ENCODE data around the gene KCNJ4.
"Not testable (repeated sequence)": the region's sequence is repeated elsewhere in the genome, so short reads cannot be mapped to it uniquely, and the experiment has no call there.

Gene KCNJ4

DNA sequence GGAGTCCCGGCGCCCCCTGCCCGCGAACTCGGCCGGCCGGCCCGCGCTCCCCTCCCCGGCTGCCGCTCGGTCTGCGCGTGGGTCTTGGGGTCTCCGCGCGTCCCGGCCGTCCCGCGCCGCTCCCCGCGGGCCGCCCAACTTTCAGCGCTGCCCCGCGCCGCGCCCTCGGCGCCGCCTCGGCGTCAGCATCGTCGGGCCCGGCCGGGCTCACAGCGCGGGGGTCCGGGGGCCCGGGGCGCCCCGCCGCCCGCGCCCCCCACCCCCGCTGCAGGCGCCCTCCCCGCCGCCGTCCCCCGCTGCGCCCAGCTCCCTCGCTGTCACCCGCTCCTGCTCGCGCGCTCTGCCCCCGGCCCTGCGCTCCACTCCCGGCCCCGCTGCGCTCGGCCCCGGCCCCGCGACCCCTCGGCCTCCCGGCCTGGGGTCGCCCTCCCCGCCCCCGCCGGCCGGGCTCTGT lies at the start of gene KCNJ4:
KCNJ4 (minus strand) TSS at position 124 of the 454 bp plus-strand sequence. CDS start 27,067 bp downstream, outside the sequence.
- DNase-seq: no peak

DNA sequence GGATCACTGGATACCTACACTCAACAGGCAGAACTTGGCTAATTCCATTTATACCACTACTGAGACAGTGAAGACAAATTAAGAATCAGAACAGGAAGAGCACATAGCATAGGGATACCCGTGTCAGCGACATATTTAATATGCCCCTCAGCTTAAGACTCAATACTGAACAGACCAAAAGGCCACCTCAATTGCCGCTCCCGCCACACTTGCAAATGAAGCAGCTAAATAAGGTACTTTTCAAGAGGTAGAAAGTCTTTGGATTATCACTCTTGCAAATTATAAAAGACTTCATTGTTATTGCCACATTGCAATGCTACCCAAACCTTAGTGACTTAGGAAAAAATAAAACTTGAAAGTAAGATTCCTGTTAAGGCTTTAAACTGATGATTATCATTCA lies 48.0 kb upstream of the KCNJ4 start:
- no peak for DNase-seq

DNA sequence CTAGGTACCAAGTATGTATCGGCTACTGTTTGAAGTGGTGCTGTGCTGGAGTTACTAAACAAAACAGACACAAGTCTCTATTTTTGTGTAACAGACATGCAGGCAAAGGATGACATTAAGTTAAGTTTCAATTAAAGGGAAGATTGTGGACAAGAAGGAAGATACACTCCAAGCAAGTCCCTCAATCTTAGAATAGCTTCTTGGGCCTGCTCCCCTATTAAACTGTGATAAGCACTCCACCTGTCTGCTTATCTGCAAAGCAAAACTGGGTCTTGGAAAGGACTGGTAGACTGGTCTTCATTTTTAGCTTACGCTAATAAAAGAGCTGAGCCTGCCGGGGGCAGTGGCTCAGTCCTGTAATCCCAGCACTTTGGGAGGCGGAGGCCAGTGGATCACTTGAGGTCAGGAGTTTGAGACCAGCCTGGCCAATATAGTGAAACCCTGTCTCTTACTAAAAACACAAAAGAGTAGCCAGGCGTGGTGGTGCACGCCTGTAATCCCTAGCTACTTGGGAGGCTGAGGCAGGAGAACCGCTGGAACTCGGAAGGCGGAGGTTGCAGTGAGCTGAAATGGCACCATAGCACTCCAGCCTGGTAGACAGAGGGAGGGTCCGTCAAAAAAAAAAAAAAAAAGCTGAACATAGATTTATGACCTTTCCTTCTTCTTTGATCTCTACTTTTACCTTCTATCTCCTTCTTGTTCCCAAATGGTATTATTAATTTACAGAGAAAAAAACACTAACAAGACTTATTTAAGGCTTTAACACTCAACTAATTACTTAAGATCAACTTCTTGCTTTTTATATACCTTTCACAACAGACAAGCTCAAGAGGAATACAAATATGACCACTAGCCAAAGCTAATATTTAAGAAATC lies 47.0 kb upstream of the KCNJ4 start:
- DNase-seq: no peak

DNA sequence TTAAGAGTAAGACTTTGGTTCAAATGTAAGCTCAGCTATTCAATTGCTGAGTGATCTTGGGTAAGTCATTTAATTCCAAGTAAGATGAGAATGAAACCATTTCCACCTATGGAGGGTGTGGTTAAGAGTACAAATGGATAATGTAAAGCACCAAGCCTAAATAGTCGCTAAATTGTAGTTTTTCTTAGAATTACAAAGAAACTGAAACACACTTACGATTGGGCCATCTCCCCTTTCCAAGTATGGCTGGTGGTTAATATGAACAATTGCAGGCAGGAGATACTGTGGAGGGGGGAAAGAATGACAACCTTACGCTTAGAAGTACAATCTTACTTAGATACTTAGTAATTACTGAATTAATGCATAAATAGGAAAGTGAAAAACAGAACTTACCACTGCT lies 42.9 kb upstream of the KCNJ4 start:
- DNase-seq: no peak

DNA sequence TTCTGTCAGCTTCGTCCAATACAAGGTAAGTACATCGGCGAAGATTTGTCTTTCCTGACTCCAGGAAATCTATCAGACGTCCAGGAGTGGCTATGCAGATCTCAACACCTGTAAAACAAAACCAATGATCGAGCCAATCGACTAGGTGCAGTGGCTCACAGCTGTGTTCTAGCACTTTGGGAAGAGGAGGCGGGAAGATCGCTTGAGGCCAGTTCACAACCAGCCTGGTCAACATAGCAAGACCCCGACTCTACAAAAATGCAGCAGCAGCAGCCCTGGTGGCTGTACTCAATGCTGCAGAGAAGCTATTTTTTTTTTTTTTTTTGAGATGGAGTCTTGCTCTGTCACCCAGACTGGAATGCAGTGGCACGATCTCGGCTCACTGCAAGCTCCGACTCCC lies 39.9 kb upstream of the KCNJ4 start:
- DNase-seq: no peak

DNA sequence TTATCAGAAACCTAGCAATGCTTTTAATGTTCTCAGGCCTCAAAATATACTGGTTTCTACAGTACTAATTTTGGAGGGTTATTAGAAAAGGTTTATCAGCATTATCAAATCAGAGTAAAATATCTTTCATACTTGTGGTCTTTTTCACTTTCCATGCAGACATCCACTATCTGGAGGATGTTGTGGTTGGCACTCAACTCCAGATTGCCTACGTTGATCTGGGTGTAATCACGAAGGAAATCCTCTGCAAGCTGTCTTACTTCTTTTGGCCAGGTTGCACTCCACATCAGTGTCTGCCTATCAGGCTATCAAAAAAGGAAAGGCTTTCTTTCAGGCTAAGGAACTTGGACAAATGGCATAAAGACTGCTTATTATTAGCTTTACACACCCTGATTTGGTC lies 39.5 kb upstream of the KCNJ4 start:
- no peak for DNase-seq

DNA sequence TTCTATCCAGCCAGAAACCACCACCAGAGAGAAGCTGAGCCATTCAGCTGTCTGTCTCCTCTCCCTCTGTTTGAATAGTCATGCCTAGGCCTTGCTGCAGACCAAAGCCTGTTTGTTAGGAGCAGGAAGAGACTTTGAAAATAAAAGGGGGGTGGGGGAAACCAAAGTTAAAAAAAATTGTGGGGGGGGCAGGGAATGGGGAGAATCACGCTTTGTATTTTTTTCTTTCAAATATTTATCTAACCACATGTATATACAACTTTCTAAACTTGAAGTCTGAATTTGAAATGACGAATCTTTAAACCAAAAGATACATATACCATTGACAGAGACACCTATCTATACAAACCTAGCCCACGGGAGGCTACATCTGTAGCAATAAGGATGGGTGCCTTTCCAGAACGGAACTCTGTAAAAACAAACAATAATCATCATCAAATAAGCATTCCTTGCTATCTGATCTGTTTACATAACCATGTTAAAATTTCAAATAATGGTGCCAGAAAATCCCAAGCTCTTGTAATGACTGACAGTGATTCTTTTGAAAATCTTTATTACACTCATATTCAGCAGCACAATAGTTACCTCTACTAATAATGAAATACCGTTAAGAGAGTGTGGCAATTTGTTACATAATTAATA lies 36.8 kb upstream of the KCNJ4 start:
- DNase-seq: no peak

DNA sequence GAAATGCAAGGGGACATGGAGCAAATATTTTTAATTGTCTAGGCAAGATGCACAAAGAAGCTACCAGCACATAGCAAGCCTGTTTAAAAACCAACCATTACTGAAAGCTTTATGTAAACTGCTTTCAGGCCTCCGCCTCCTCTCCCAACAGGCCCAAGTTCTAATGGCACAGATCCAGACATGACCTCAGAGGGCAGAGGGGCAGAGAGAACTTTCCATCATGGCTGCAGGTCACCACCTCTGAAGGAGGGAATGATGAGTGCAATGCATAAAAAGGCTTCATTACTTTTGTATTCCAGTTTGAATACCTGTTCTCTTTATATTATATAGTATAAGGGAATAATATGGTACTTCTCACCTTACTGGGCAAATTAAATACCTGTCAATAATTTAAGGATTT lies 35.9 kb upstream of the KCNJ4 start:
- no peak for DNase-seq

DNA sequence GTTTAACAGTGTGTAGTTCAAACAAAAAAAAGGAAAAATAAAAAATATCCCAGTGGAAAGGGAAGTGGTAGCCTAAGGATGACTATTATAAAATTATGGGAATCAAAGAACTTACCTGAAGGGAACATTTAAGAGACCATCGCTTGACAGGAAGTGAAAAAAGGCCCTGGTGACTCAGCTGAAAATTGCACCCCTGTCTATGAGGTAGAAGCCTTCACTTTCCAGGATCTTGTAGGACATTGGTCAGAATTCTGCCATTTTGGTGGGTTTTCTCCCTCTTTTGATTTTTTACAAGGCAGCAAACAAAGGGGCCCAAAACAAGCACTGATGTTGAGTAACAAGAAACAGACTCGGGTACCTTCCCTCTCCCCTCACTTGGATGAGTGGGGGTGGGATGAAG lies 35.5 kb upstream of the KCNJ4 start:
- no peak for DNase-seq

DNA sequence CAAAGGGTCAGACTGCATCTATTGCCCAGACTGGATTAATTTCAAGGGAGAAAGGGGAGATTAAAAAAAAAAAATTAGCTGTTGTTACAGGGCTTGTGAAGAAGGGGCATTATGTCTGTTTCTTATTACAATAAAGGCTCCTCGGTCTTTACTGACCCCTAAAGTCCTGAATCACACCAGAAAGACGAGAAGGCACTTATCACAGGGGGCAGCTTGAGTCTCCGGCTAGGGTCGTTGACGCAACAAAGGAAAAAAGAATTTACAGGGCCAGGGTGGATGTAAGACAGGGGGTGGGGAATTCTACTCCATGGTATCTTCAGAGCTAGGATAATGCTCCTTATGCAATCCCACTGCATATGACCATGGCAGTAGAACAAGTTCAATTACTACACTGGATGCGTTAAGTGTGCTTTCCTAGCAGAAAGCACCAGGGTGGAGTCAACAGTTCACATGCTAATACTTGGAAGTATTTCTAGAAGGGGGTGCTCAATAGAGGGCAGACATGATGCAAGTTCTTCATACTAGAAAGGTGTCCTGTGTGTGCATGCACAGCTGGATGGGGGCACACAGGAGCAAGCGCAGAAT lies 34.7 kb upstream of the KCNJ4 start:
- DNase-seq: no peak

DNA sequence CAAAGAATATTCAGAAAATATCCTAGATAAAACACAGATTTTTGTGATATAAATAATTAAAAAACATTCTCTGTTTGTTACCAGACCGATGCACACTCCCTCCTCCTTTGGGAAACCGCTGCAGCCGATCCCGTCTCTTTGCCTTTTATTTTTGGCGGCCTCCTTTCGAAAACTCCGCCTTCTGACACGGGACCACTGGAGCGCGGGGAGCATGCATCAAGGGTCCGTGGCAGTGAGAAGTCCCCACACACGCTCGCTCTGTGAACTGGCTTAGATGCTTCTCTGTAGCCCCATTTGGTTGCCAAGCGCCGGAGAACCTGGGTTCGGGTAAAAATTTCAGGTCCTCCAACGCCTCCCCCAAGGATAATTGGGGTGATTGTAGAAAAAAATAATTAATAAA lies 34.1 kb upstream of the KCNJ4 start:
- DNase-seq: no peak

DNA sequence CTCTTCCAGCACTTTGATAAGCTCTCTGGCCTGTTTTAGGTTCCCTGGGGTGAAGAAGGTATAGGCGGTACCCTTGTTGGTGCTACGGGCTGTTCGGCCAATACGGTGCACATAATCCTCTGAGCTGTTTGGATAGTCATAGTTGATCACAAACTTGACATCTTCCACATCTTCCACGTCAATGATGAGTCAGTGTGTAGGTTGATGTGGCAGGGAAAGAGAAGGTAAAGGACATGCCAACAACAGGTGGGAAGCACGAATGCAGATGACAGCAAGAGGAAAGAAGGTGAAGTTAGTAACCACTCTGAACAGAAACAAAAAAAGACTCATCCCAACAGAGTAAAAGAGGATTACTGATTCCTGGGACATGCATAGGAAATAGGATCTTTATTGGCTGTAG lies 32.9 kb upstream of the KCNJ4 start:
- DNase-seq: no peak

DNA sequence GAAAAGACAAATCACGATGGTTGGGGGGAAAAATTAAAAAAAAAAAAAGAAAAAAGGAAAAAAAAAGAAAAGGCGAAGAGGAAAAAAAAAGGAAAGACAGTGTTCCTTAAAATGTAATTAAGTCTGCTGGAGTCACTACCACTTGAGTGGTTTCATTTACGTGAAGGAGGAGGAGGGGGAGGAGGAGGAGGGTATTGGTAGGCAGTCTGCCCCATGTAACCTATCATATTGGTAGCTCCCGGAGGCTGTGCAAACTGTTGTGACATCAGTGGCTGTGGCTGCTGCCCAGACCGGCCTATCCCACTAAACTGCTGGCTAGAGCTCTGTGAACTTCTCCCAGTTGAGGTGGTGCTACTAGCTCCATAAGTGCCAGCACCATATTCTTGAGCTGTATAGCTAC lies 30.8 kb upstream of the KCNJ4 start:
- DNase-seq: no peak

DNA sequence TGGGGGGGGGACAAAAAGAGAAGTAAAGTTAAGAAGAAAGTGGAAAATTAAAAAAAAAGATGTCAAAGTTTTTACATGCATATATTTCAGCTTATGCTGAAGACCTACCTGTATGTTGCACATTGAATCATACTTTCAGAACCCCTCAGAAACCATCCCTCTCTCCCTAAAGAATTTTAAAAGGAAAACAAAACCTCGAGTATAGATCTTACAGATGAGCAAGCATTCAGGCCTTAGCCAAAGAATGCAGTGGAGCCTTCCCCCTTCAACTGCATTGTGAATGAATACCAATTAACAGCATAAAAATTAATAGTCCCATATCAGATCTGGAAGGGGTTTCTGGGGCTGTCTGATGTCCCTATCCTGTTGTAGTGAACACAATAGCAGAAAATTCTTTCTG lies 29.2 kb upstream of the KCNJ4 start:
- DNase-seq: no peak

DNA sequence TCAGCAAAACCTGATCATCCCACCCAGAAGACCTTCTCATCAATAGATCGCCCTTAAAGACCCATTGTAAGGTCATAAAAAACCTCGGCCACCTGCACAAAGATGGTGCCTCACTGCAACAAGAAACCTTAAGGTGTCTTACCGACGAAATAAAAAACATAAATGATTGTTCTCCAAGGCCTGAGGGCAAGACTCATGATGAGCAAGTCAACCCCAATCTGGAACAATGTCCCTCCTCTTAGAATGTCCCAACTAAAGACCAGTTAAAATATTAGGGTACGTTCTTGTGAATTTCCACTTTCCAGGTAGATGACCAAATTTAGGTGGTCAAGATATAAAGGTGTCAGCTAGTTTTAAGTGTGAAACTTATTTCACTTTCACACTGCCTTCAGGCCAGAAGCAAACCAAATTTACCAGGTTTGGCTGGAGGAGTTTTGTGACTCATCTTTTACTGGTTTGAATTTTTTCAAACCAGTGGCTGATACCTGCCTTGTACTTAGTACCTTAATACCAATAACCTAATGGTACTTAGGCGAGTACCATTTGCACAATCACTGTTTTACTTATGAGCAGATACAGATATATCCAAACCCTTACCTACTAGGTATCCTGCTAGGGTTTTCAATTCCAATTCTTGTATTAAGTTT lies 27.8 kb upstream of the KCNJ4 start:
- no peak for DNase-seq

DNA sequence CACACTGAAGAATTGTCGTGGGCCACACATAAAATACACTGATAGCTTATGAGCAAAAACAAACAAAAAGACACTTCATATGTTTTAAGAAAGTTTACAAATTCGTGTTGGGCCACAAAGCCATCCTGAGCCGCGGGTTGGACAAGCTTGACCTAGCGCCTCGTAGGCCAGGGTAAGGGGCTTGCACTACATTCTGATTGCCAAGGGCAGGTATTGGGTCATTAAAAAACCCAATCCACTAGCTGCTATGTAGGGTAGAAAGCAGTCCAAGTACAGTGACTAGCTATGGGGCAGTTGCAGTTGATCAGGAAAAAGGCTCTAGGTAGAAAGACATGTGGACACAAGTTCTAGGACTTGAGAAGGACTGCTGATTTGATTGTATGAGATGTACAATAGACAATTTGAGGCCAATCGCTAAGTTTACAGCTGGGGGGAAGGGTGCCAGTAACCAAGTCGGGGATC lies 26.9 kb upstream of the KCNJ4 start:
- DNase-seq: no peak

DNA sequence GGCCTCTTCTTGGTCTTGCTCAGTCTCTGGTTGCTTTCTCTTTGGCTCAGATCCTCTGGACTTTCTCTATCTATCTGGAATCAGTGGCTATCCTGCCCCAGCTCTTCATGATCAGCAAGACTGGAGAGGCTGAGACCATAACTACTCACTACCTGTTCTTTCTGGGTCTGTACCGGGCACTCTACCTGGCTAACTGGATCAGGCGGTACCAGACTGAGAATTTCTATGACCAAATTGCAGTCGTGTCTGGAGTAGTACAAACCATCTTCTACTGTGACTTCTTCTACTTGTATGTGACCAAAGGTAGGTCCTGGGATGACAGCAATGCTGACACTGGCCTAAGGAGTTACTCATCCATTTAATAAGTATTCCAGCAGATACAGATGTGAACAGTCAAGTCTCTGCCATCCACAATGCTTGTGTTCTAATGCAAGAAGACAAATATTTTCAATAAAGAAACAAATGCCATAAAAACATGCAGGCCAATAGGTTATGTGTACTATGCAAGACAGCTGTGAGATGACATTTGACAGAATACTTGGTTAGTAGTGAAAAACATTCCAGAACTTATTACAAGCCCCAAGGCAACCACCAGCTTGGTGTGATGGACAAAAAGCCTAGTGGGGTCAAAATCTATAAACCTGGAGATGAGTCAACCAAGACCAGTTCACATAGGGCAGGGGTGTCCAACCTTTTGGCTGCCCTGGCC lies 26.3 kb upstream of the KCNJ4 start:
- no peak for DNase-seq

DNA sequence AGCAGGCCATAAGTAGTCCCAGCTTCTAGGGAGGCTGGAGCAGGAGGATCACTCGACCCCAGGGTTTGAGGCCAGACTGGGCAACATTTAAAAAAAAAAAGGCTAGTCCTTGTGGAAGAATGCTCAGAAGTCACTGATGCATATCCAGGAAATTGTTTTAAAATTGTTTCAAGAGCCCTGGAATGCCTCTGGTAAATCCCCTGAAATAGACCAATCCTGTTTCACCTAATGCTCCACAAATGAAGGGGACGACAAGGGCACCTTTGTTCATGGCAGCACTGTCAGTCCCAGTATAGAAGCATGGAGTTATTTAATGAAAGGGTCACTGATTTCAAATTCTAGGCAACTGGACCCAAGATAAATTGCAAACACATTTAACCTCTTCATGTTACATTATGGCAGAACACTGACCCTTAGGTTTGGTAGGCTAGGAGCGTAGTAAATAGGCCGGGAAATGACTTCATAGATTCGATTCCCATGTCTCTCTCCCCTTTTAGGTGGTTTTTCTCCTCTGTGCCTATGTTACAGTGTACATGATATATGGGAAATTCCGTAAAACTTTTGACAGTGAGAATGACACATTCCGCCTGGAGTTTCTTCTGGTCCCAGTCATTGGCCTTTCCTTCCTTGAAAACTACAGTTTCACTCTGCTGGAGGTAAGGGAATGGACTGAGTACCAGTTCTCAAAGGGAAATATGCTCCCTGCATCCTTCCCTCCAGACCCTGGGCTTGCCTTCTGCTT lies 24.3 kb upstream of the KCNJ4 start:
- DNase-seq: no peak

DNA sequence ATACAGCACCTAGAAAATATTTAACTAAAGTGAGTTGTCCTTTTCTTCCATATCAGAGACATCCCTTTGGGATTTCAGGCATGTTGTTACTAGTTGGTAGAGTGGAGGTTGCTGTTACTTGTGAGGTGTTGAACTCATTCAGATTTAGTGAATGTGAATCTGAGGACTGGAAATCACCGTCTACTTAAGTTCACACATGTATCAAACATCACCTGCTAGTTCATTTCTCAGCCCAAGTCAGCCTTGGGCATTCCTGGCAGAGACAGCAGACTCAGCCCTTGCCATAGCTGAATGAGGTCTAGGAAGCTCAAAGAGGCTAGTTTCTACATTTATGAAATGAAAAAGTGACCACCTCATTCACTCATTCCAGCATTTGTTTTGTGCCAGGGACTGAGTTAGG lies 22.6 kb upstream of the KCNJ4 start:
- DNase-seq: no peak

DNA sequence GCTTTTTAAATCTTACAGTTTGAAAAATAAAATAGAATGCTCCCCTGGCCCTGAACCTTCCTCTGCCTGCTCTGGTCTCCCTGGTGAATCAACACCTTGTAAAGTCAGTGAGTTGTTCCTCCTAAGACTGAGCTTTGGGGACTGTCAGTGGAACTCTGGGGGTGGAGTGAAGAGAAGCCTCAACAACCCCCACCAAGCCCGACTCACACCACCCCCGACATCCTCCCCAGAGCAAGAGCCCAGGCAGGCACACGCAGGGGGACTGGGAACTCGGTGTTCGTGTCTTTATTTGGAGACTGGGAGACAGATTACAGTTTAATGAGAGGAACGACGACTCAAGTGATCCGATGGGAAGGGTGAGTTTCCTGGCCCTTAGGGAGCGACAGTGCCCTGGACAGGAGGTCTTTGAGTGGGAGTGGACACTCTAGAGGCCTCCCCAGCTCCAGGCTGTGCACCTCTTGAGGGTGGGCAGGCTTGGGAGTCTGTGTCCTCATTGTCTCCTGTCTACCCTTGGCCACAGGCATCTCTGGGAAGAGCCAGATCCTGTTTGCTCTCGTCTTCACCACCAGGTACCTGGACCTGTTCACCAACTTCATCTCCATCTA lies 19.1 kb upstream of the KCNJ4 start:
- DNase-seq: no peak

DNA sequence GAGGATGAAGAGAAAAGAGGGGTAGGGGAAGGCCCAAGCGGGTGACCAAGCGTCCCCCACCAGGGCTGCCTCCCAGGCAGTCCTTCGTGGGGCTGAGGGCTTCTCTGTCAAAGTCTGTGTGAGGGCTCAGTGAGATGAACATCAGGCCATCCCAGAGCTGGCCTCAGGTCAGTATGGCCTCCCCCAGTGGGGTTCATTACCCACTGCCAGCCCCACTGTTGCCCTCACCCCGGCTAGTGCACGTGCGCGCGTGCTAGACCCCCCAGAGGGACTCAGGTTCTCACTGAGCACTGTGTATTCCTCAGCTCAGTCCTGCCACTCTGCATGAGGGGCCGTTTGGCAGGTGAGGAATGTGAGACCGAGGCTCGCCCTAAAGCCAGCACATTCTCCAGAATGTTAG lies 16.2 kb upstream of the KCNJ4 start:
- DNase-seq: no peak

DNA sequence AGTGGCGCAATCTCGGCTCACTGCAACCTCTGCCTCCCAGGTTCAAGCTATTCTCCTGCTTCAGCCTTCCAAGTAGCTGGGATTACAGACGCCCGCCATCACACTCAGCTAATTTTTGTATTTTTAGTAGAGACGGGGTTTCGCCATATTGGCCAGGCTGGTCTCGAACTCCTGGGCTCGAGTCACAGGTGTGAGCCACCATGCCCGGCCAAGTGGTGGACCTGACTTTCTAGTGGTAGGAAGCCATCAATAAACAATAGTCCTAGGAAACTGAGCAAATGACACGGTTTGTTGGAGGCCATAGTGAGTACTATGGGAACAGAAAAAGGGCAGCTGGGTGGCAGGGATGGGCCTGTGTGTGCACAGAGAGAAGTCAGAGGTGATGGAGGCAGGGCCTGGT lies 15.2 kb upstream of the KCNJ4 start:
- not testable (repeated sequence) for DNase-seq
